NB4 (cell line): ENCODE results near the gene CHTF18.

Experiments used
- DNase-seq: peaks from one replicate; pipeline ENCODE4 v3.0.0; 2010; ENCODE audit warnings: low read depth
- H3K4me3 ChIP-seq: one replicate; pipeline ENCODE4 v1.5.1; 2011; ENCODE audit warnings: mild to moderate bottlenecking, low read depth, low read length, moderate library complexity
- MYC ChIP-seq: IDR thresholded peaks from 2 replicates; pipeline ENCODE4 v1.6.1; 2011; ENCODE audit warnings: low read depth, low read length
- POLR2A ChIP-seq: IDR thresholded peaks from 2 replicates; pipeline ENCODE4 v1.6.1; 2011; ENCODE audit warnings: mild to moderate bottlenecking; ENCODE audit not compliant: insufficient read length; ENCODE audit errors: extremely low read depth
- TF ChIP-seq, protein P1 (sequence below): IDR thresholded peaks from 2 replicates; pipeline ENCODE4 v1.6.1; 2011; ENCODE audit warnings: low read depth, low read length
- TF ChIP-seq, protein P2 (sequence below): IDR thresholded peaks from one replicate; pipeline ENCODE4 v1.5.1; 2012; ENCODE audit warnings: low read depth, low read length

Gene CHTF18

DNA sequence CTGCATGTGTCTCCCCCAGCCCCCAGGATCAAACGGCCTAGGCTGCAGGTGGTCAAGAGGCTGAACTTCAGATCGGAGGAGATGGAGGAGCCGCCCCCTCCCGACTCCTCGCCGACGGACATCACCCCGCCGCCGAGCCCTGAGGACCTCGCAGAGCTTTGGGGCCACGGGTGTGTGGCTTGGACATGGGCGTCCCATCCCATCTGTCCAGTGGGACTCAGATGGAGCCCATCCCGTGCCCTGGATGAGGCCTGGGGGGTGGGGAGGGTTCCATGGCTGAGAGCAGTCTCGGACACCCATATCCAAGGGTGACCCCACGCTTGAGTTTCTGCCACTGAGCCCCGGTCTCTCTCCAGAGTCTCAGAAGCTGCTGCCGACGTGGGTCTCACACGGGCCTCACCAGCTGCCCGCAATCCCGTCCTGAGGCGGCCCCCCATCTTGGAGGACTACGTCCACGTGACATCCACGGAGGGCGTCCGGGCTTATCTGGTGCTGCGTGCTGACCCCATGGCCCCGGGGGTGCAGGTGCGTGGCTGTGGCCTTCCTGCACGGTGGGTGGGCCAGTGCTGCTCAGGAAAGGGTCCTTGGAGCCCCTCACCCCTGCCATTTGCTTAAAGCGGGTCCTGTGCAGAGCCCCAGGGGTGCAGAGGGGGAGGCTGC, 901 bp downstream of the CHTF18 start:
- peak overlapping the region; percentile 68 for H3K4me3 ChIP-seq
- TF ChIP-seq MYC: no peak
- TF ChIP-seq, protein P1, sequence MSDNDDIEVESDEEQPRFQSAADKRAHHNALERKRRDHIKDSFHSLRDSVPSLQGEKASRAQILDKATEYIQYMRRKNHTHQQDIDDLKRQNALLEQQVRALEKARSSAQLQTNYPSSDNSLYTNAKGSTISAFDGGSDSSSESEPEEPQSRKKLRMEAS: no peak
- no peak for DNase-seq

DNA sequence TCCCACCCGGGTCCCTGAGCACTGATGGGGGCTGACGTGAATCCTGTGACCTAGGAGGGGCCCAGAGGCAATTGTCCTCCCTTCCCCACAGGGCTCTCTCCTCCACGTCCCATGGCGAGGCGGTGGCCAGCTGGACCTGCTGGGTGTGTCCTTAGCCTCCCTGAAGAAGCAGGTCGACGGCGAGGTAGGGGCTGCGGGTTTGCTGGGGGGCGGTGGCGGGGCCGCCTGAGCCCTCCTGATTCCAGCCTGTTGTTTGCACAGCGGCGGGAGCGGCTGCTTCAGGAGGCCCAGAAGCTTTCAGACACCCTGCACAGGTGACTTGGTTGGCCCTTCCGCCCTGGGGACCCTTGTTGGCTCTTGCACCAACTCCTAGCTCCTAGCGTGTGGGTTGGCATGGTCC, 1.7 kb downstream of the CHTF18 start:
- TF ChIP-seq POLR2A: no peak
- TF ChIP-seq, protein P2, sequence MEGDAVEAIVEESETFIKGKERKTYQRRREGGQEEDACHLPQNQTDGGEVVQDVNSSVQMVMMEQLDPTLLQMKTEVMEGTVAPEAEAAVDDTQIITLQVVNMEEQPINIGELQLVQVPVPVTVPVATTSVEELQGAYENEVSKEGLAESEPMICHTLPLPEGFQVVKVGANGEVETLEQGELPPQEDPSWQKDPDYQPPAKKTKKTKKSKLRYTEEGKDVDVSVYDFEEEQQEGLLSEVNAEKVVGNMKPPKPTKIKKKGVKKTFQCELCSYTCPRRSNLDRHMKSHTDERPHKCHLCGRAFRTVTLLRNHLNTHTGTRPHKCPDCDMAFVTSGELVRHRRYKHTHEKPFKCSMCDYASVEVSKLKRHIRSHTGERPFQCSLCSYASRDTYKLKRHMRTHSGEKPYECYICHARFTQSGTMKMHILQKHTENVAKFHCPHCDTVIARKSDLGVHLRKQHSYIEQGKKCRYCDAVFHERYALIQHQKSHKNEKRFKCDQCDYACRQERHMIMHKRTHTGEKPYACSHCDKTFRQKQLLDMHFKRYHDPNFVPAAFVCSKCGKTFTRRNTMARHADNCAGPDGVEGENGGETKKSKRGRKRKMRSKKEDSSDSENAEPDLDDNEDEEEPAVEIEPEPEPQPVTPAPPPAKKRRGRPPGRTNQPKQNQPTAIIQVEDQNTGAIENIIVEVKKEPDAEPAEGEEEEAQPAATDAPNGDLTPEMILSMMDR: no peak
- no peak overlapping the region for H3K4me3 ChIP-seq
- DNase-seq: no peak

DNA sequence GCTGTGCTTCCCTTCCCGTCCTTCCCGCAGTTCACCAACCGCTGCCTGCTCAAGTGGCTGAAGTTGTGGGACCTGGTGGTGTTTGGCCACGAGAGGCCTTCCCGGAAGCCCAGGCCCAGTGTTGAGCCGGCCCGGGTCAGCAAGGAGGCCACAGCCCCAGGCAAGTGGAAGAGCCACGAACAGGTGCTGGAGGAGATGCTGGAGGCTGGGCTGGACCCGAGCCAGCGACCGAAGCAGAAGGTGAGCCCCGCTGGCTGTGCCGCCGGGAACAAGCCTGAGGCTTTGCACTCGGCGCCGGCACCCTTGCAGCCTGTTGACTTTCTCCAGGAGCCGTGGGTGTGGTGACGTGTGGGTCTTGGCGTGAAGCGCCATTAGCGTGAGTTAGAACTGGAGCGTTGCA, 2.7 kb downstream of the CHTF18 start:
- TF ChIP-seq, protein P1: no peak
- TF ChIP-seq, protein P2: no peak
- TF ChIP-seq POLR2A (no peak), MYC (no peak)
- DNase-seq: no peak
- H3K4me3 ChIP-seq: no peak overlapping the region

DNA sequence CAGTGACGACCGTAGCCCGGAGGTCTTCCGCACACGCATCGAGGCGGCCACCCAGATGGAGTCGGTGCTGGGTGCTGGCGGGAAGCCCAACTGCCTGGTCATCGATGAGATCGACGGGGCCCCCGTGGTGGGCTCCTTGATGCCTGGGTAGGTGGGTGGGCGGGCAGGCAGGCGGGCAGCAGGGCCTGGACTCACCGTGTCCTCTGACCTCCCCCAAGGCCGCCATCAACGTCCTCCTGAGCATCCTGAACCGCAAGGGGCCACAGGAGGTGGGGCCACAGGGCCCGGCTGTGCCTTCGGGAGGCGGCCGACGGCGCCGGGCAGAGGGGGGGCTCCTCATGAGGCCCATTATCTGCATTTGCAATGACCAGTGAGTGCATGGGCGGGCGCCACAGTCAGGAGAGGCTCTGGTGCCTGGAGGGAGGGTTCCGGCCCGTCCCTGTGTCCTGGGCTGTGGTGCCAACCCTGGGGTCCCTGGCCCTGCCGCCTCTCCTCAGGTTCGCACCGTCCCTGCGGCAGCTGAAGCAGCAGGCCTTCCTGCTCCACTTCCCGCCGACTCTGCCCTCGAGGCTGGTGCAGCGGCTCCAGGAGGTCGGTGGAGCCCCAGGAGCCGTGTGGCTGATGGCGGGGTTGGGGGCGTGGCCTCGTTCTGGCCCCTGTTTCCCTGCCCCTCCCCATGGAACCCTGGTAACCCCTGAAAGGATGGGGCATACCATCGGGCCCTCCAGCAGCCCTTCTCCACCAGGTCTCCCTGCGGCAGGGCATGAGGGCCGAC, 4.0 kb downstream of the CHTF18 start:
- no peak overlapping the region for H3K4me3 ChIP-seq
- DNase-seq: no peak
- no peak for TF ChIP-seq MYC
- TF ChIP-seq, protein P1: no peak
- TF ChIP-seq, protein P2: no peak
- no peak for TF ChIP-seq POLR2A

DNA sequence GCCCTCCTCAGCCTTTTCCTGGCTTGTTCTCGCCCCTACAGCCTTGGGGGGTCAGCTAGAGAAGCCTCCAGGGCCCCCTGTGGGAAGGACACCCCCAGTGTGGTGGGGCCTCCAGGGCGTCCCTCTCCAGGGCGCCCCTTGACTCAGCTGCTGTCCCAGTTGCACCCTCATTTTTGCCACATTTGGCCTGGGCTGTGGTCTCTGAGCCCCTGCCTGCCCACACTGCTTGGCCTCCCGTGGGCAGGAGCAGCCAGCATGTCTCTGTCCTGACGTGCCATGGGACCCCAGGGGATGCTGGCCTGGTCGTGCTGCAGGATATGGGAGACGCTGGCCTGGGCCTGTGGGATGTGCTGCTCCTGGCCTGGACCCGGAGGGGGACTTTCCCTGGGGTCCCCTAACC, 5.0 kb downstream of the CHTF18 start:
- DNase-seq: no peak
- no peak overlapping the region for H3K4me3 ChIP-seq
- TF ChIP-seq MYC: no peak
- TF ChIP-seq, protein P1: no peak
- no peak for TF ChIP-seq POLR2A
- TF ChIP-seq, protein P2: no peak

DNA sequence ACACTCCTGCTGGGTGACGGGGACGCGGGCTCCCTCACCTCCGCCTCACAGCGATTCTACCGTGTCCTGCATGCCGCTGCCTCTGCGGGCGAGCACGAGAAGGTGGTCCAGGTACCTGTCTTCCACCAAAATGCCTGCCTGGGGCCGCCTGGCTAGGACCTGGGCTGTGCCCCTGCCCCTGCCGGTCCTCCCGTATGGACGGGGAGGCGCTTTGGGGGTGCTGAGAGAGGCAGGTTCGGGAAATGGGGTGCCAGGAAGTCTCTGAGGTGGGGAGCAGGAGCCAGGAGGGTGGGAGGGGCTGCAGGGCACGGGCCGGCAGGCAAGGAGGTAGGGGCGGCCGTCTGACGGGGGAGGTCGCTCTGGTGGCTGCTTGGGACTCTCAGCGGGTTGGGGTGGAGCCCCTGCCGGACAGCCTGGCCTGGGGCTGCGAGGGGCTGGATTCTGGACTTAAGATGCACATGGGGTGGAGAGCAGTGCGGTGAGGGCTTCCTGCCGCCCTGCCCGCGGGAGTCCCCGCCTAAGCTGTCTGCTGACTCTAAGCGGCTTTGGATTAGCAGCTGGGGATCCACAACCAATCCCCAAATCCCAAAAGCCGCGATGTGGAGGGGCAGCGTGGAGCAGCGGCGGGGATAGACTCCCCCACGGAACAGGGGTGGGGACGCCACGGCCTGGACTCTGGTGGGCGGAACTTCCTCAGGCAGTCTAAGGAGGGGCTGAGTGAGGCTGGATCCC, 5.8 kb downstream of the CHTF18 start:
- TF ChIP-seq, protein P1: no peak
- TF ChIP-seq, protein P2: no peak
- no peak for TF ChIP-seq POLR2A
- no peak for TF ChIP-seq MYC
- no peak for DNase-seq
- H3K4me3 ChIP-seq: no peak overlapping the region
